Stimulated activated CD4-positive, alpha-beta T cell treated with anti-CD3 and anti-CD28 coated beads, Interleukin-15, amount 100 ng/mL, for 1 hour (primary cell): ENCODE results near the gene ZNF532.

Experiments
- DNase-seq, 2 donors: peaks; one replicate each; pipeline ENCODE4 v3.0.0-alpha.2; 2020; ENCODE audit warnings: low read depth in 1 of 2, low spot score in 1 of 2

The ZNF532 gene

DNA sequence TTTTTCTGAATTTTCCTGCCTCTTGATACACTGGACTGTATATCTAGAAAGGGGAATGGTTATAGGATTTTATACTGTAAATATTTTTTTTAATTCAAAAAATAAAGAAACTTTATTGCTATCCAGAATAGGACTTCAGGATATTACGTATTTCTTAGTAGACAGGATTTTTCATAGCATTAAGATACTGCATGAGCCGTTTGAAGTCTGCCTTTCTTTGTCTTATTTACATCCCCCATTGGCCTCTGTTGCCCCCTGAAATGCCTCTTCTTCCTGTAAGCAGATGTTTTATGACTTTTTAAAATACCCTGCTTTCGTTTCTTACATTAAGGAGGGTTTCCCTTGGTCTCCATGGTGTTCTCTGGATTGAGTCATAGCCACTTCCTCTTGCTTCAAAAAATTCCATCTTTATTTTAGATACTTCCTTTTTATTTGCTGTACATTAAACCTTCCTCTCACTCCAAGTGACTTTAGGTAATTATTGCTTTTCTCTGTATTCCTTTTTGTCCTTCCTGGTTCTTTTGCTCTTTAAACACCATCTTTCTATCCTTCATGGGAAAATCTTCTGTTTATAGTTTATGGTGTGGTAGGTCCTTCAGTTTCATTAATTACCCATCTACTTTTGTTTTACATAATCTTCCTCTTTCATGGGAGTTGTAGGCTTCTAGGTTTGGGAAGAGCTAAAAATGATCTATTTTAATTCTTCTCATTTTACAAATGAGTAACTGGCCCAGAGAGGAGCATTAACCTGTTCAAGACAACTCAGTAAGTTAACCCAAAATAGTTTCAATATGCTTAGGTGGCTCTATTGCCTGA lies 72.6 kb downstream of the ZNF532 start:
- DNase-seq = no peak

DNA sequence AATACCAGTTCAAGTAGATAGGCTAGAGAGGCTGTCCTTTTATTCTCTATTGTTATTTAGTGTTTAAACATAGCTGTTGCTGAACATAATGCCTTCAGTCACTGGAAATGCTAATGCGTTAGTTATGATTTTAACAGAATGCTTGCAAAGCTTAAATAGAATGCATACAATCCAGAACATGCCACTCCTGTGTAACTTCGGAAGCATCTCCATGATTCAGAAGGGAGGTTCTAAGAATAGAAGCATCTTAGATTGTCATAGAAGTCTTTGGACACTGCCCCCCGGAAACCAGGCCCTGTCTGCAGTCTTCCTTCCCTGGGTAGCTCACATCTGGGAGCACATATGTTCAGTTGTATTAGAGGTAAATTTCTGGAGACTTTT lies 73.2 kb downstream of the ZNF532 start:
- no peak for DNase-seq

DNA sequence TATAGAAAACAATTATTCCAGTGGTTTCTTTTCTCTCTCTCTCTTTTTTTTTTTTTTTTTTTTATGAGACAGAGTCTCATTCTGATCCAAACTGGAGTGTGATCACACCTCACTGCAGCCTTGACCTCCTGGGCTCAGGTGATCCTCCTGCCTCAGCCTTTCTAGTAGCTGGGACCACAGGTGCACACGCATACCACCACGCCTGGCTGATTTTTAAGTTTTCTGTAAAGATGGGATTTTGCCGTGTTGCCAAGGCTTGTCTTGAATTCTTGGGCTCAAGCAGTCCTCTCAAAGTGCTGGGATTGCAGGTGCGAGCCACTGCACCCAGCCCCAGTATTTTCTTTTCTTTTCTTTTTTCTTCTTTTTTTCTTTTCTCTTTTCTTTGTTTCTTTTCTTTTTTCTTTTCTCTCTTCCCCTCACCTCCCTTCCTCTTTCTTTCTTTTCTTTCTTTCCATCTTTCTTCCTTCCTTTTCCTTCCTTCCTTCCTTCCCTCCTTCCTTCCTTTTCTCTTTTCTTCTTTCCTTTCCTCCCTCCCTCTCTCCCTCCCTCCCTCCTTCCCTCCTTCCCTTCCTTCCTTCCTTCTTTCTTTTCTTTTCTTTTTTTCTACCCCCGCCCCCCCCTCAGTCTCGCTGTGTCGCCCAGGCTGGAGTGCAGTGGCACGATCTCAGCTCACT lies 76.9 kb downstream of the ZNF532 start:
- no peak for DNase-seq

DNA sequence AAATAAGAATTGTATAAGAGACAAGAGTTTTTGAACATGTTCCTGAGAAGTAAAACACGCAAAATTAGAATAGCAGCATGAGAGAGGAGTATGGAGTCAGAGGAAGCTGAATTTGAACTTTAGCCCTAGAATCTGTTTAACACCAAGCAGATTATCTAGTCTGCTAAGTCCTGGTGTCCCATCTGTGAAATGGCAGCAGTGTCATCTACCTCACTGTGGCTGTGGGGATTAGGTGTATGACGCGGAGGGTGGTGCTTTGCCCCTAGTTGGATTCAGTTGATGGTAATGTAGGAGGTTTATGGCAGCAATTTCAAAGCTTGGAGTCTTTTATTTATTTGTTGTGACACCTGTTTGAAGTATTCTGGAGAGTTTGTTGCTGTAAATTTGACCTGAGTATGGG lies 79.2 kb downstream of the ZNF532 start:
- DNase-seq = no peak

DNA sequence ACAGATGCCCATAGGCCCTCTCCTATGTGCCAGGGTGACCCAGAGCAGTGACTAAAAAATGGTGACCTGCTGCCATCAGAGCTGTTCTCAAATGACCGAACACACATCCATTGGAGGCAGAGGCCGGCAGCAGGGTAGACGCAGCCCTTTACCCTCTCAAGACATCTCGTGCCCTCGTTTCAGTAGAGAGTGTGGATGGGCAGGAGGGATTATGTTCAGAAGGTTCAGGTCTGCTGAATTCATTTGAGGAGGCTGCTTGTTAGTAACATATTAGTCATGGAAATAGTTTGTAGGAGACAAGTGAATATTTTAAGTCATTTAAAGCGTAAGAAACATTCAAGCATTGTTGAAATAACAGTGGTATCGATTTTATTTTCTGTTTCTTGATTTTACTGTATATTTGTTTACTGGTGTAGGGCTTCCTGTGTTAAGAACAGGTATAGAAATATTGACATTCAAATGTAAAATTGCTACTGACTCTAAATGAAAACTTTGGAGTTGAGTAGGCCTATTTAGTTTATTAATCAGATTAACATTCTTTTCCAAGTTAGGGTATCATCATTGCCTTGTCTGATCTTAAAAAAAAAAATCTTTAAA lies 82.6 kb downstream of the ZNF532 start:
- no peak for DNase-seq

DNA sequence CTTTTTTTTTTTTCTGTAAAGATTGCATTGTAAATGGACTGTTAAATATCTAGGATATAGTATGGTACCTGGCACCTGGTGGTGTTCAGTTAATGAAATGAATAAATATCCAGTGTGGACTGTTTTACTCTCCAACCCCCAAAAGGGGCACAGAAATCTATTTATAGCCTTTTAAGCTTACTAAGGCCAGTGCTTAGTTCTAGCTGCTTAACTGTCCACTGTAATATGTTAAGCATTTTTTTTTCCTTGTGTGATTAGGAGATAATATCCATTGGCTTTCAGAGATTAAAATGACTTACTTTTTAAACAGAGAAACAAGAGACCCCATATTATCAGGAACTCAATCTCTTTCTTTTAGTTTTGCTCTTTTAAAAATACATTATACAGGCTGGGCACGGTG lies 84.4 kb downstream of the ZNF532 start:
- no peak for DNase-seq

DNA sequence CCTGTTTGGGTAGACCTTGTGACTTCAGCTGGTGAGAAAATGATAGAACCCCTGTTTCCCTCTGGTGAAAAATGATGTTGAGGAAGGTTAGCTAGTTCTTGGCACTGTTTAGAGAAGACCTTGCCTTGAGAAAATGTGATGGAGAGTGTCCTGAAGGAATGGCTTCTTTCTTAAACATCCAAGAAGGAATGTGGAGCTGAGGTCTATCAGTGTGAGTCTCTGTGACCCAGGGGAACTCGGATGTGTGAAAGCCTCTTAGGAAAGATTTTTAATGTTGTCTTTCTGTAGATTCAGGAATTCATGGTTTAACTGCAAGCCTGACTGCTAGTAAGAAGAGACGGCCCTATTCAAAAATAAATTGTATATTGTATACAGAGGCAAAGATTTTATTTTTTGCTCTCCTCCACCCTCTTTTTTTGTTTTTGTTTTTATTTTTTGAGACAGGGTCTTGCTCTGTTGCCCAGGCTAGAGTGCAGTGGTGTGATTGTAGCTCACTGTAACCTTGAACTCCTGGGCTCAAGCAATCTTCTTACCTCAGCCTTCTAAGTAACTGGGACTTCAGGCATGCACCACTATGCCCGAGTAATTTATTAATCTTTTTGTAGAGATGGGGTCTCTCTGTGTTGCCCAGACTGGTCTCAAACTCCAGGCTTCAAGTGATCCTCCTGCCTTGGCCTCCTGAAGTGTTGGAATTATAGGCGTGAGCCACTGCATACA lies 87.5 kb downstream of the ZNF532 start:
- DNase-seq = no peak

DNA sequence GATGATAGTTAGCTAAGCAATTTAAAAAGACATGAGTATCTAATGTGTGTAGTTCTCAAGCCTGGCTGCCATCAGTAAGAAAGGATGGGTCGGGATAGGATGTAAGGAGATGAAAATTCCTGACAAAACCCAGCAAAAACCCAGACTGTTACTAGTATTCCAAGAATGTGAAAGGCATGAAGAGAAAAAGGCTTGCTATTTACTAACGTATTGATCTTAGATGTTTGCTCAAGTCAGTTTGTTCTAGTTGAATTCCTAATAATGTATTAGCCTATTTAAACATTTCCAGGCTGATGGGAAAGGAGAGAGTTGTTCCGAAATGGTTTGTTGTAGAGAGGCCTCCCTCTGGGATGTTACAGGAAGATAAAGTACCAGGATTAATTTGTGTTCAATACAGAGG lies 88.2 kb downstream of the ZNF532 start:
- no peak for DNase-seq

DNA sequence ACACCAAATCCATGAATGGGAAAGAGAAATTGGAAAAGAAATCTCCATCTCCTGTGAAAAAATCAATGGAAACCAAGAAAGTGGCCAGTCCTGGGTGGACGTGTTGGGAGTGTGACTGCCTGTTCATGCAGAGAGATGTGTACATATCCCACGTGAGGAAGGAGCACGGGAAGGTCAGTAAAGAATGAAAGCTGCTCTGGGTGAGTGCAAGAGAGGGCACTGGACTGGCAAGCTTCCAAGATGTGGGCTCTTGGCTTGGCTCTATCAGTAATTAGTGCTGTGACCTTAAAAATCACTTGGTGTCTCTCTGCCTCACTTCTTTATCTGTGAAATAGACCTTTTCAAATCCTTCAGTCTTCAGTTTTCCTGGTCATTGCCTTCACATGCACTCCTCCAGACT lies 89.0 kb downstream of the ZNF532 start:
- no peak for DNase-seq

DNA sequence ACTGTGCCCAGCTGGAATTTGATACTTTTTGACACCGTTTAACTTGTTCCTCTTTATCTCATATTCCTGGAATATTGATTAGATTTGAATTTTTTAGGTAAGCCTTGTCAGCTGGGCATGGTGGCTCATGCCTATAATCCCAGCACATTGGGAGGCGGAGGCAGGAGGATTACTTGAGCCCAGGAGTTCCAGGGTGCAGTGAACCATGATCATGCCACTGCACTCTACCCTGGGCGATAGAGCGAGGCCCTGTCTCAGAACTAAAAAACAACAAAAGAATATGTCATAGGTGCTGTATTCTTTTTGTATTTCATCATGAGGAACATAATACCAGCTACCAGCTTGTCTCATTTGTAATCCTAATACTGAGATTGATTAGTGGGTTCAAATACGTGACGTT lies 90.3 kb downstream of the ZNF532 start:
- no peak for DNase-seq

DNA sequence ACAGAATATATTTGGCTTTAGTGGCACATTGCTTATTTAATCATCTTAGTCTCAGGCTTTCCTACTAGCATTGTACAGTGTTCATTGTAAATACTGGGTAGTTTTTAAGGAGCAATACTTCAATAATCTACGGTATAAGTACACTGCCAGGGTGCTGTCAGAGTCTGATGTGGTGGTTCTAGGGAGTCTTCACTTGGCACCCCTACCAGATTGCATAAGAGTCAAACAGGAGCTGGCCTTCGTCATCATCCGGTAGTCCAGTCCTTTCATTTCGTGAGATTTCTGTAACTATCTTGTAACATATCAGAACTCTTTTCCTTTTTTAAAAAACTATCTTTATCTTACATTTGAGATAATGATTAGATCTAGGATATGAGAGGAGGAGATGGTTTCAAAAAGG lies 91.1 kb downstream of the ZNF532 start:
- no peak for DNase-seq

DNA sequence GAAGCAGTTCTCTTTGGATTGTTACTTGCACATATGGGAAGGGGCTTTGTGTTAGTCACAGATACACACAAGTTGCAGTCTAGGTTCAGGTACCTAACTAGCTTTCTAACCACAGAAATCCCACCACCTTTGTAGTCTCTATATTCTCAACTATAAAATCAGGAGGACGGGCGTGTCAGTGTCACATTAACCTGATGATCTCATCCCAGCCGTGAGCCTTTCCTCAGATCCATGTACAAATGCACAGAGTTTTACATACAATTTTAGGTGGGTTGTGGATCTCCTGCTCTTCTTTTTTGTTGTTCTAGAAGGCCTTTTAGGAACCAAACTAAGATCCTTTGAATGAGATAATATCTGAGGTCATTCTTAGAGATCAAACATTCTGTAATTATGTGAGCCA lies 94.0 kb downstream of the ZNF532 start:
- DNase-seq = no peak

DNA sequence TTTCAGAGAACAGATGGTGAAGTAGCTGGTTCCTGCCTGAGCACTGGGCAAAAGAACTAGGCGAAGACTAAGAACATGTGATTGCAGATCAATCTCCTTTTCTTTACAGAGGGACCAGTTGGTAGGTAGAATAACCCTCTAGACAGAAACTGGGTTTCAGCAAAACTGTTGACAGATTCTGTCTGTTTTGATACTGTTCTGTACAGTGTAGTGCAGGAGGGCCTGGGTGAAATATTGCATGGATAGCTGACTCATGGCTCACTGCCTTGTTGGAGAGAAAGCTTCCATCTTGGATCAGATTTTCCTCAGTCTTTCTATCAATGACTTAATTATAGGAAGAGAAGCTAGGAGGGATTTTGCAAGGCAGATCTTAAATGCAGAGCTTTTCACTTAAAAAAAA lies 95.8 kb downstream of the ZNF532 start:
- DNase-seq = no peak

DNA sequence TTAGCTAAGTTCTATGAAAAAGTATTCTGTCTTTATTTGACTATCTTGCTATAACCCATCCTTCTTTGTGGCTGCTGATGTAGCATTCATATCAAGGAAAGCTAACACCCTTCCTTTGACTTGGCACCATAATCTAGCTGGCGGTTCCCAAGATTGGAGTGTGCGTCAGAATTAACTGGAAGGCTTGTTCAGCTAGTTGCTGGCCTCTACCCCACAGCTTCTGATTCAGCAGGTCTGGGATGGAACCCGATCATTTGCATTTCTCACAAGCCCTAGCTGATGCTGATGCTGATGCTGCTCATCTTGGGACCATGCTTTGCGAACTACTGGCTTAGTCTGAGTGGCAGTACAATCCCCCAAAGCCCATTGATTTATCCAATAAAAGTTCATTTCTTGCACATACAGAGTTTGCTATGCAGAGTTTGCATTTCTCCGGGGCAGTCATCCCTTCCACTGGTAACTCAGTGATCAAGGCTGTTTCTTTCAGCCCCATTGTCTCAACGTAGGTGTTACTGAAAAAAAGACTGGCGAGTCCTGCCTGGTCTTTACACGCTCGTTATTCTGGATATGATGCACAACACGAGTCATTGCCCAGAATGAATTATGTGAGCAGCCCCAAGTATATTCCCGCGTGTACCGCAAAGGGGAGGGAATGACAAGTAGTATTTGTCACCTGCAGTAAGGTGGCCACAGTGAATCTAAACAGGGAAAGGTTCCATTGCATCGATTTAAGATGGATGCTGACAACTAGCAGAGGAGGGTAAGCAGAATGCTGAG lies 96.5 kb downstream of the ZNF532 start:
- DNase-seq = no peak

DNA sequence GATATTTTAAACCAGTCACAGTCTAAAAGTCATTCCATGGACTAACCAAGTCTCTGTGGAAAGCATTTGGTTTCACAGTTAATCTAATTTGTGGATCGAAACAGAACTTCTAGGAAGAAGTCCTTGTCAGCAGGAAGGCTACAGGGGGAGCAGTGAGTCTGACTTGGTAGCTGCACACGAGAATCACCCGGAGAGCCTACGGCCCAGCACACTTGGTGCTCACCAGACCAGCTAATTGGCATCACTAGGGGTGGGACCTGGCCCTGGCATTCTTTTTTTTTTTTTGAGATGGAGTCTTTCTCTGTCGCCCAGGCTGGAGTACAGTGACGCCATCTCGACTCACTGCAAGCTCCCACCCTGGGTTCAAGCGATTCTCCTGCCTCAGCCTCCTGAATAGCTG lies 97.7 kb downstream of the ZNF532 start:
- no peak for DNase-seq

DNA sequence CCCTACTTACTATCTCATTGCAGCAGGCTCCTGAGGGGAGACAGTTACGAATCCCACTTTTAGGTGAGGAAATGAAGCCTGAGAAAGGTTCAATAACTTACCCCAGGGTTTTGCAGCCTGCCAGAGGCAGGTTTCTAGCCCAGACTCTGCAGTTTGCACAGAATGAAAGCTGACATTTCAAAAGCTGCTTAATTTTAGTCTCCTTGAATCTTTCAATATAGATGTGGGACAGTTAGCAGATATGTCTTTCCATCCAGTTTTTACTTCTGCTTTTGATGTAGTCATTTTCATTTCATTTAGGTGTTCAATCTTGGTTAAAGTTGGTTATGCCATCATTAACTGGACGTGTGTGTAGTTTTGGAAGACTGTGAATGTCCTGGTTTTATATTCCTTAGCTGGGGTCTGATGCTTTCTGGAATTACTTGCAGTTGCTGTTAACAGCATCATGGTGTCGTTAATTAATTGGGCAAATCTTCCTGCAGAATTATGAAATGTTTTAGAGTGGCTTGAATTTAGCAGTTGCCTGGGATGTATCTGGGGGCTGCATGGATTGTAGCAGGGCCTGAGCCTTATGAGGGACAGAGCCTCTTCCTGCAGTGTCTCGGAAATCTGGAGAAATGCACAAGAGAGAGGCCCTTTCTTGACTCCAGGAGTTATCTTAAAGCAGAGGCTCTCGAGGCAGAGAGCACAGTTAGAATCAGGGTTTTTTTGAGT lies 100.8 kb downstream of the ZNF532 start:
- DNase-seq = no peak

DNA sequence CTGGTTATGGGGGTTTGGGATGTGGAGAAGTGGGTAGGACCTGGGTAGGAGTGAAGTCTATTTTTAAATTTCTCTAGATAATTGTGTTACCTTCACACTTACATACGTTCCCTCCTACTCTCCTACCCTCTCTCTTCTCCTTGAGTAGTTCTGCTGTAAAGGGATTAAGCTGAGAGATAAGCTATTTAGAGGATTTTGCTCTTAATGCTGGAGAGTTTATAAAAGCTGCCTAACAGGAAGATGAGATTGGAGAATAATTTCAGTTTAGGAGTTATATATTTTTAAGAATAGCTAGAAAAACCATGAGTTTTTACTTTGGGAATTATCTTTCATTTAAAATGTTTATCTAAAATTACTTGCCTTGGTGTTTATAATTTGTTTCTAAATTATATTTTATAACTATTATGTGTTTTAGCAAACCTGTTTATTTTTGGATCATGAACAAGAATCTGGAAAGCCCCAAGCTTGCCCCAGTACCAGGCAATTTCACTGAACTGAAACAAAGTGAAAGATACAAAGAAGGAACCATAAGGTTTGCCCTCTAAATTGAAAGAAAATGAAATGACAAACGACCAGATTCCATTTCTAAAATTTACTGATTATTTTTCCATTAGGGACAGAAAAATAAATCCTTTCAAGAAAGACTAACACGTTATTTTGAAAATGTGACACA lies 101.5 kb downstream of the ZNF532 start:
- DNase-seq = no peak

DNA sequence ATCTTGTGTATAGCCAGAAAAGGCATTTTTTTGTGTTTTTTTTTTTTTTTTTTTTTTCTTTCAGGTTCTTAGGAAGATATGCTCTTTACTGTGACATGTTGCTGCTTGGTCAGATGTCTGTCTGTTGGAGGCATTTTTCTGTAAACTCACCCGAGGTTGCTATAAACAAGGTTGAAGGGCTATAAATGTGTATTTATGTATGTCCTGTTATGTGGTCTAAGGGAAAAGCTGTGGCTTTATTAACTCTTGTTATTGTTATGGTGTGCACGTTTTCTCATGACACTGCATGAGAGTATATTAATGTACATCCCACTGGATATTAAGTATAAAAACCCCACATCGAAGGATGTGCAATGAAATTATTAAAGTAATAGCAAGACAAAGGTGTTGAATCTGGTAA lies 102.0 kb downstream of the ZNF532 start:
- DNase-seq = no peak

DNA sequence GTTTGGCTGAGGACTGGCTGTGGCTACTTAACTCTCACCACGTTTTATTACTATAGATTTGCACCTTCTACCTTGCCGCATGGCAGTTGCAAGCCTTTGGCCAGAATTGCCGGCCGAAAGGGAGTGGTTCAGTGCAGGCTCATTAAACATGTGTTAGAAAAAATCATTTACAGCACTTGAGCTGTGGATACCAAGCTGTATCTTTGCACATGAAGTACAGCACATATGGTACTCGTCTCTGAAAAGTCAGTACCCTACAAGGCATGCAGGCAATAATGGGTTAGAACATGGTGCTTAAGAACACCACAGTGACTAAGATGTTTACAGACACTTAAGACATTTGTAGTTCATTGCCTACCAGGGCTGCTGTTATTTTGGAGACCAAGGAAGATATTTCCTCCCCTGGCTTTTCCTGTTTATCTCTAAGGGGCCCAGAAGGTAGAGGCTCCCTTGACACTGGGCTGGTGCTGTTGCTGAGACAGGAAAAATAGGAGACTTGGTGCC lies 103.1 kb downstream of the ZNF532 start:
- DNase-seq = no peak
